SJCRH30 (cell line): ENCODE data around the gene TMEM107. TPM values are rescaled to one million over a fixed set of nuclear protein-coding genes. Genes with fewer than 3 reads are reported as not detected.

ENCODE experiments used
- DNase-seq, 2 experiments: peaks; one replicate each; pipeline ENCODE4 v3.0.0-alpha.2; 2015 to 2020
- H3K27ac ChIP-seq: fragments of 250-450 bp; sonication (Bioruptor Pico); 2 replicates; pipeline ENCODE4 v1.5.1; 2020; ENCODE audit warnings: mild to moderate bottlenecking, moderate library complexity
- H3K27me3 ChIP-seq: fragments of 250-450 bp; sonication (Bioruptor Pico); 2 replicates; pipeline ENCODE4 v1.5.1; 2020; ENCODE audit warnings: mild to moderate bottlenecking, moderate library complexity
- H3K36me3 ChIP-seq: fragments of 250-450 bp; sonication (Bioruptor Pico); 2 replicates; pipeline ENCODE4 v1.5.1; 2020; ENCODE audit warnings: mild to moderate bottlenecking, moderate library complexity
- H3K4me1 ChIP-seq: fragments of 250-450 bp; sonication (Bioruptor Pico); 2 replicates; pipeline ENCODE4 v1.5.1; 2020; ENCODE audit warnings: mild to moderate bottlenecking, moderate library complexity
- H3K4me3 ChIP-seq: fragments of 250-450 bp; sonication (Bioruptor Pico); 2 replicates; pipeline ENCODE4 v1.5.1; 2020; ENCODE audit warnings: mild to moderate bottlenecking, moderate library complexity
- H3K9me3 ChIP-seq: fragments of 250-450 bp; sonication (Bioruptor Pico); replicated peaks from 2 replicates; pipeline ENCODE4 v1.5.1; 2020; ENCODE audit warnings: mild to moderate bottlenecking, moderate library complexity
- total RNA-seq: library from RNA; depleted of rRNA; stranded (reverse); fragments of >200 nt; shearing (Covaris generic); gene quantifications from 2 replicates; pipeline ENCODE4 v1.2.3, GENCODE V29; 2014; rRNA removed

The TMEM107 gene
- total RNA-seq, 1 experiment from 2014 or later = 13.0 TPM

GRCh38 chr17:8126491-8127066 is 49.6 kb downstream of the TMEM107 start:
- H3K4me1 ChIP-seq = no peaks in the 10 kb centered on the region; the same call in 1 of the 2 replicates
- H3K36me3 ChIP-seq = no peaks in the 10 kb centered on the region
- peak overlapping the region; percentile 78 for H3K4me3 ChIP-seq
- no peaks in the 10 kb centered on the region for H3K9me3 ChIP-seq
- peak; percentile 28 to 55 for DNase-seq
- no peaks in the 10 kb centered on the region for H3K27me3 ChIP-seq
- H3K27ac ChIP-seq = no peak overlapping the region

GRCh38 chr17:8125947-8126490 is 50.2 kb downstream of the TMEM107 start:
- no peaks in the 10 kb centered on the region for H3K36me3 ChIP-seq
- no peak overlapping the region for H3K27ac ChIP-seq
- H3K4me1 ChIP-seq = no peaks in the 10 kb centered on the region; the same call in 1 of the 2 replicates
- no peaks in the 10 kb centered on the region for H3K9me3 ChIP-seq
- peak; percentile 45 to 48 for DNase-seq
- H3K27me3 ChIP-seq = no peaks in the 10 kb centered on the region
- H3K4me3 ChIP-seq = peak overlapping the region; percentile 78

GRCh38 chr17:8125154-8125946 is 50.8 kb downstream of the TMEM107 start:
- DNase-seq = peak; percentile 72 to 86
- Histone ChIP-seq H3K27me3 (no peaks in the 10 kb centered on the region), H3K4me1 (no peaks in the 10 kb centered on the region; the same call in 1 of the 2 replicates), H3K4me3 (peak overlapping the region; percentile 78), H3K9me3 (no peaks in the 10 kb centered on the region), H3K27ac (no peak overlapping the region), H3K36me3 (no peaks in the 10 kb centered on the region)

DNA sequence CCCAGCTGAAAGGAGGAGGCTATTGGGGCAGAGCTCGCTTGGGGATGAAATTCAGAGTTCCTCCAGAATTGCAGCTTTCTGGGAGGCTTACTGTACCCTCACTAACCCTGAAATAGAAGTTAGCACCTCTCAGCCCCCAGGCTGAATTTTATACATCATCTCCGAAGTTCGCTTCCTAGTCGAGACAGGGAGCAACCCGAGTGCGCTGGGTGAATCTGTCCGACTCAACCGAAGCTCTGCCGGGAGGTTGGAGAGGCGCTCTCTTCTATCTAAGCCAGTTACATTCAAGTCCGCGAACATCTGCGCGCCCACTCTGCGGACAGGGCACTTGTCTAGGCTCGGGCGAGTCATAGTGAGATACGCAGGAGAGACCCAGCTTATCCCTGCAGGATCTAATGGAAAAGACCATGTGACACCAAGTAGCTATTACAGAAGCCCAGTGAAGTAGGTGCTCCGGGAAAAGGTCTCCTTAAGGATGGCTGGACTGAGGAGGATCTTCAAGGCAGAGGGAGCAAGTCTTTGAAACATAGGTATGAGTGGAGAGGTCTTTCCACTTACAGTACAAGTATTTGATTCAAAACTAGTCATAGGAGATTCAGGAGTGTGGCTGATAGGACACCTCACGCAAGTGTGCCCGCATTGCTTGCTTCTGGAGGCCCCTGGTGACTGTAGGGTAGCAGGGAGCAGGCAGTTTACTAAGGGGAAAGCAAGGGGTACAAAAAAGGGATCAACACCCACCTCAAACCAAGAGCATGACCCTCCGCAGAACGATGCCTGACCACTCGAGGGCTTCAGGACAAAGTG is 51.6 kb downstream of the TMEM107 start:
- H3K27me3 ChIP-seq = no peaks in the 10 kb centered on the region
- DNase-seq = peak; percentile 16 to 41
- no peaks in the 10 kb centered on the region; the same call in 1 of the 2 replicates for H3K4me1 ChIP-seq

DNA sequence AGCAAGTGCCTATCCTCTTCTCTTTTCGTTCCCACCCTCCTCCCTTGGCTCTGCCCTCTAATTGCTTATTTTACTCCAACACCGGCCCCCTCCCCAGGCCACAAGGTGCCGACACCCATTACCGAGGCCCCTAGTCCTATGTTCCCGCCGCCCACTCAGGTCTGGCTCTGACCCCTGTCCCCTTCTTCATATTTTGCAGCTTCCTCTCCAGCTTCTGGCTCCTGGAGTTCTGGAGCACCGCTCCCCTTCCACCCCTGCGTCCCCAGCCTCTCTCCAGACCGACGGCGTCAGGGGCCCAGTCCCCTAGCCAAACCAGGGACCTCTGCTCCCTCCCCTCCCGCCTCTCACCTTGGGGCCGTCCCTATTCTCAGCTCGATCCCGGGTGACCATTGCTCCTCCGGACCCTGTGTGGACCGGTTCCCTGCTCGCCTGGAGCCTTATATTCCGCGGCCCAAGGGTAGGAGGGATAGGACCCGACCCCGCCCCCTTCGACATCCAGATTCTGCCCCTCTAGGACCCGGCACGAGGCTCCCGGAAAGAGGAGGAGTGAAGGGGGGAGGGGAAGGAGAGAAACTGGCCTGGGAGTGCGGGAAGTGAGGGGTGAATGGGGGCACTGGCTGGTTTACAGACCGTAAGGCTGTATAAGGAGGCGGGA is 52.4 kb downstream of the TMEM107 start, which contains the start of gene HES7:
Gene HES7 (minus strand): TSS at position 412 of the 655 bp plus-strand sequence. CDS start 22 bp downstream, at position 390.
- DNase-seq = peak; percentile 58 to 67
- H3K36me3 ChIP-seq = no peaks in the 10 kb centered on the region
- no peaks in the 10 kb centered on the region for H3K9me3 ChIP-seq
- no peak within 1 kb of the TSS for H3K27ac ChIP-seq
- peak within 1 kb of the TSS; percentile 78 for H3K4me3 ChIP-seq
- H3K27me3 ChIP-seq = no peaks in the 10 kb centered on the region
- H3K4me1 ChIP-seq = no peaks in the 10 kb centered on the region; the same call in 1 of the 2 replicates

More for the DNA sequence above, 51.6 kb downstream of the TMEM107 start:
- Histone ChIP-seq H3K27ac (no peak overlapping the region), H3K36me3 (no peaks in the 10 kb centered on the region), H3K4me3 (peak overlapping the region; percentile 78), H3K9me3 (no peaks in the 10 kb centered on the region)

GRCh38 chr17:8122924-8123694 is 53.1 kb downstream of the TMEM107 start:
- Histone ChIP-seq H3K36me3 (no peaks in the 10 kb centered on the region), H3K4me3 (peak overlapping the region; percentile 78), H3K27ac (no peak overlapping the region), H3K4me1 (no peaks in the 10 kb centered on the region; the same call in 1 of the 2 replicates), H3K9me3 (no peaks in the 10 kb centered on the region), H3K27me3 (no peaks in the 10 kb centered on the region)
- peak; percentile 17 to 35 for DNase-seq

Other genes with a start within 250 kb of the TMEM107 start
- 0.61 and 0.73 TPM in 2 replicates for gene KCNAB3, start 246.5 kb downstream of the TMEM107 start, total RNA-seq
- gene TRAPPC1, start 244.4 kb downstream of the TMEM107 start, total RNA-seq = 36.5 and 38.8 TPM in 2 replicates
- 27.5 and 29.8 TPM in 2 replicates for gene CNTROB, start 244.2 kb downstream of the TMEM107 start, total RNA-seq
- not detected in 2 replicates for gene GUCY2D, start 173.8 kb downstream of the TMEM107 start, total RNA-seq
- not detected in 2 replicates for gene ALOX15B, start 137.3 kb downstream of the TMEM107 start, total RNA-seq
- not detected in 2 replicates for gene ALOX12B, start 88.7 kb downstream of the TMEM107 start, total RNA-seq
- not detected in 2 replicates for gene ALOXE3, start 57.9 kb downstream of the TMEM107 start, total RNA-seq
- gene HES7, start 52.3 kb downstream of the TMEM107 start, total RNA-seq = 0.79 and 0.91 TPM in 2 replicates
- gene PER1, start 24.0 kb downstream of the TMEM107 start, total RNA-seq = 9.3 and 13.5 TPM in 2 replicates
- 6.1 and 7.9 TPM in 2 replicates for gene VAMP2, start 13.4 kb downstream of the TMEM107 start, total RNA-seq
- gene BORCS6, start 13.8 kb upstream of the TMEM107 start, total RNA-seq = 1.9 and 2.2 TPM in 2 replicates
- 108 and 113 TPM in 2 replicates for gene AURKB, start 34.2 kb upstream of the TMEM107 start, total RNA-seq
- 6.9 and 8.3 TPM in 2 replicates for gene CTC1, start 71.7 kb upstream of the TMEM107 start, total RNA-seq
- 55.8 and 64.6 TPM in 2 replicates for gene PFAS, start 72.9 kb upstream of the TMEM107 start, total RNA-seq
- 17.9 and 19.2 TPM in 2 replicates for gene RANGRF, start 112.3 kb upstream of the TMEM107 start, total RNA-seq
- 1.0 and 1.6 TPM in 2 replicates for gene SLC25A35, start 119.0 kb upstream of the TMEM107 start, total RNA-seq
- gene ARHGEF15, start 133.9 kb upstream of the TMEM107 start, total RNA-seq = 0.71 and 1.8 TPM in 2 replicates
- gene ODF4, start 163.5 kb upstream of the TMEM107 start, total RNA-seq = not detected in 2 replicates
- gene RPL26, start 206.8 kb upstream of the TMEM107 start, total RNA-seq = 3,054 and 3,660 TPM in 2 replicates
- gene RNF222, start 221.4 kb upstream of the TMEM107 start, total RNA-seq = not detected in 2 replicates